Measurements from ENCODE around the gene RPL29.
A peak's percentile ranks its signal among the peaks of the same experiment; 100 is the strongest.

RPL29 gene

GRCh38 chr3:51977446-51978142 lies 18.1 kb downstream of the RPL29 start:
- DNase-seq, result no peak
- no peaks in the 10 kb centered on the region for H3K27me3 ChIP-seq
- no peak for TF ChIP-seq CTCF (IDR thresholded peaks at IDR 0.05; ENCODE audit: low read depth, low read length)
- H3K4me3 ChIP-seq (ENCODE audit: low read depth, low read length), result no peak overlapping the region
- peaks cover 8% of the 10 kb centered on the region for H3K4me1 ChIP-seq
- no peaks in the 10 kb centered on the region for H3K36me3 ChIP-seq
- no peaks in the 10 kb centered on the region for H3K9me3 ChIP-seq

GRCh38 chr3:51975852-51976549 lies 19.7 kb downstream of the RPL29 start:
- TF ChIP-seq CTCF (IDR thresholded peaks at IDR 0.05; ENCODE audit: low read depth, low read length), result no peak
- no peaks in the 10 kb centered on the region for H3K27me3 ChIP-seq
- H3K36me3 ChIP-seq, result no peaks in the 10 kb centered on the region
- H3K4me3 ChIP-seq (ENCODE audit: low read depth, low read length), result peak overlapping the region; percentile 63
- peak; percentile 76 for DNase-seq
- peaks cover 8% of the 10 kb centered on the region for H3K4me1 ChIP-seq
- no peaks in the 10 kb centered on the region for H3K9me3 ChIP-seq

- Histone ChIP-seq H3K36me3 (no peaks in the 10 kb centered on the region), H3K27me3 (no peaks in the 10 kb centered on the region), H3K4me3 (ENCODE audit: low read depth, low read length) (peak within 1 kb of the TSS; percentile 72), H3K9me3 (no peaks in the 10 kb centered on the region), H3K4me1 (peaks cover 8% of the 10 kb centered on the region)
- DNase-seq, result peak; percentile 60
- TF ChIP-seq CTCF (IDR thresholded peaks at IDR 0.05; ENCODE audit: low read depth, low read length), result no peak
These were observed 20.5 kb downstream of the RPL29 start, which contains the start of gene ABHD14A for GRCh38 chr3:51974963-51975851. Gene ABHD14A (plus strand): TSS chr3:51975064. CDS start chr3:51975136, 72 bp downstream.

GRCh38 chr3:51974277-51974962 lies 21.3 kb downstream of the RPL29 start:
- Histone ChIP-seq H3K36me3 (no peaks in the 10 kb centered on the region), H3K27me3 (no peaks in the 10 kb centered on the region), H3K4me1 (peaks cover 8% of the 10 kb centered on the region), H3K9me3 (no peaks in the 10 kb centered on the region), H3K4me3 (ENCODE audit: low read depth, low read length) (peak overlapping the region; percentile 63)
- peak; percentile 33 for DNase-seq
- TF ChIP-seq CTCF (IDR thresholded peaks at IDR 0.05; ENCODE audit: low read depth, low read length), result no peak

GRCh38 chr3:51971350-51971749 lies 24.3 kb downstream of the RPL29 start:
- no peaks in the 10 kb centered on the region for H3K9me3 ChIP-seq
- H3K4me1 ChIP-seq, result peaks cover 8% of the 10 kb centered on the region
- no peaks in the 10 kb centered on the region for H3K27me3 ChIP-seq
- no peaks in the 10 kb centered on the region for H3K36me3 ChIP-seq
- DNase-seq, result no peak
- no peak overlapping the region for H3K4me3 ChIP-seq (ENCODE audit: low read depth, low read length)
- TF ChIP-seq CTCF (IDR thresholded peaks at IDR 0.05; ENCODE audit: low read depth, low read length), result no peak
